ENCODE data around the gene CEP57L1. TPM values are rescaled to one million over a fixed set of nuclear protein-coding genes. Genes with fewer than 3 reads are reported as not detected.

Gene CEP57L1
- total and polyA plus RNA-seq, 2 experiments from 2014 or later, result 17.1 to 20.2 TPM

DNA sequence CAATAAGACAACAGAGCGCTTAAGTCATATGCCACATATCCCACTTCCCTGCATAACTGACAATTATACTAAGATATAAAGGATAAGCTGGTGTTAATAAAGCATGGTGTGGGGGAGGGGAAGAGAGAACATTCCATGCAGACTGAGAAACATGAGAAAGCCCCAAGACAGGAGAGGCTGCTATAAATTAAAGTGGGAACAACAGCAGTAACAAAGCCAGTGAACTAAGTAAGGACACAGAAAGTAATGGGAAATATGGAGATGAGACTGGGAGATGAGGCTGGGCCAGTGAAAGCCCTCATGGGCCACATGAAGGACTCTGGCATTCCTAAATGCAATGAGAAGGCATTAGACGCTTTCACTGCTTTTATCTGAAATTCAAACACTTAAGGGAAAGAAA is 42.0 kb upstream of the CEP57L1 start:
- no peaks in the 10 kb centered on the region for H3K36me3 ChIP-seq (ENCODE audit: insufficient read depth)
- Mint-ChIP-seq H3K36me3 (ENCODE audit: low read depth) (peaks cover 7% of the 10 kb centered on the region; the same call in 2 of the 3 replicates), H3K27me3 (ENCODE audit: insufficient read depth, low read depth, poor library complexity) (no peaks in the 10 kb centered on the region), H3K9me3 (0 out of 3 replicates have a peak, but pooled peaks cover under 1% of the 10 kb centered on the region), H3K4me1 (peaks cover 15% of the 10 kb centered on the region), H3K27ac (peak overlapping the region; percentile 74), H3K4me3 (no peak overlapping the region; the same call in 2 of the 3 replicates)
- TF ChIP-seq JUNB (IDR thresholded peaks at IDR 0.05; ENCODE audit: unreplicated experiment) (no peak), POLR2AphosphoS5 (IDR thresholded peaks at IDR 0.05; ENCODE audit: low read depth) (no peak), ZNF331 (CRISPR knock-in tag; IDR thresholded peaks at IDR 0.05; ENCODE audit: low read depth) (no peak), STAT1 (IDR thresholded peaks at IDR 0.05; ENCODE audit: unreplicated experiment) (no peak), NANOG (IDR thresholded peaks at IDR 0.05; ENCODE audit: borderline replicate concordance) (no peak), EZH2 (IDR thresholded peaks at IDR 0.05; ENCODE audit: low read depth, unreplicated experiment) (no peak), CREB1 (CRISPR knock-in tag; IDR thresholded peaks at IDR 0.05; ENCODE audit: low read depth) (no peak), ZNF114 (CRISPR knock-in tag; IDR thresholded peaks at IDR 0.05) (no peak), CTCF (conservative IDR thresholded peaks at IDR 0.05; ENCODE audit: low read depth in 2 of 2) (no peak), EZH2phosphoT487 (IDR thresholded peaks at IDR 0.05; ENCODE audit: unreplicated experiment) (no peak)
- TF ChIP-seq, protein P1, sequence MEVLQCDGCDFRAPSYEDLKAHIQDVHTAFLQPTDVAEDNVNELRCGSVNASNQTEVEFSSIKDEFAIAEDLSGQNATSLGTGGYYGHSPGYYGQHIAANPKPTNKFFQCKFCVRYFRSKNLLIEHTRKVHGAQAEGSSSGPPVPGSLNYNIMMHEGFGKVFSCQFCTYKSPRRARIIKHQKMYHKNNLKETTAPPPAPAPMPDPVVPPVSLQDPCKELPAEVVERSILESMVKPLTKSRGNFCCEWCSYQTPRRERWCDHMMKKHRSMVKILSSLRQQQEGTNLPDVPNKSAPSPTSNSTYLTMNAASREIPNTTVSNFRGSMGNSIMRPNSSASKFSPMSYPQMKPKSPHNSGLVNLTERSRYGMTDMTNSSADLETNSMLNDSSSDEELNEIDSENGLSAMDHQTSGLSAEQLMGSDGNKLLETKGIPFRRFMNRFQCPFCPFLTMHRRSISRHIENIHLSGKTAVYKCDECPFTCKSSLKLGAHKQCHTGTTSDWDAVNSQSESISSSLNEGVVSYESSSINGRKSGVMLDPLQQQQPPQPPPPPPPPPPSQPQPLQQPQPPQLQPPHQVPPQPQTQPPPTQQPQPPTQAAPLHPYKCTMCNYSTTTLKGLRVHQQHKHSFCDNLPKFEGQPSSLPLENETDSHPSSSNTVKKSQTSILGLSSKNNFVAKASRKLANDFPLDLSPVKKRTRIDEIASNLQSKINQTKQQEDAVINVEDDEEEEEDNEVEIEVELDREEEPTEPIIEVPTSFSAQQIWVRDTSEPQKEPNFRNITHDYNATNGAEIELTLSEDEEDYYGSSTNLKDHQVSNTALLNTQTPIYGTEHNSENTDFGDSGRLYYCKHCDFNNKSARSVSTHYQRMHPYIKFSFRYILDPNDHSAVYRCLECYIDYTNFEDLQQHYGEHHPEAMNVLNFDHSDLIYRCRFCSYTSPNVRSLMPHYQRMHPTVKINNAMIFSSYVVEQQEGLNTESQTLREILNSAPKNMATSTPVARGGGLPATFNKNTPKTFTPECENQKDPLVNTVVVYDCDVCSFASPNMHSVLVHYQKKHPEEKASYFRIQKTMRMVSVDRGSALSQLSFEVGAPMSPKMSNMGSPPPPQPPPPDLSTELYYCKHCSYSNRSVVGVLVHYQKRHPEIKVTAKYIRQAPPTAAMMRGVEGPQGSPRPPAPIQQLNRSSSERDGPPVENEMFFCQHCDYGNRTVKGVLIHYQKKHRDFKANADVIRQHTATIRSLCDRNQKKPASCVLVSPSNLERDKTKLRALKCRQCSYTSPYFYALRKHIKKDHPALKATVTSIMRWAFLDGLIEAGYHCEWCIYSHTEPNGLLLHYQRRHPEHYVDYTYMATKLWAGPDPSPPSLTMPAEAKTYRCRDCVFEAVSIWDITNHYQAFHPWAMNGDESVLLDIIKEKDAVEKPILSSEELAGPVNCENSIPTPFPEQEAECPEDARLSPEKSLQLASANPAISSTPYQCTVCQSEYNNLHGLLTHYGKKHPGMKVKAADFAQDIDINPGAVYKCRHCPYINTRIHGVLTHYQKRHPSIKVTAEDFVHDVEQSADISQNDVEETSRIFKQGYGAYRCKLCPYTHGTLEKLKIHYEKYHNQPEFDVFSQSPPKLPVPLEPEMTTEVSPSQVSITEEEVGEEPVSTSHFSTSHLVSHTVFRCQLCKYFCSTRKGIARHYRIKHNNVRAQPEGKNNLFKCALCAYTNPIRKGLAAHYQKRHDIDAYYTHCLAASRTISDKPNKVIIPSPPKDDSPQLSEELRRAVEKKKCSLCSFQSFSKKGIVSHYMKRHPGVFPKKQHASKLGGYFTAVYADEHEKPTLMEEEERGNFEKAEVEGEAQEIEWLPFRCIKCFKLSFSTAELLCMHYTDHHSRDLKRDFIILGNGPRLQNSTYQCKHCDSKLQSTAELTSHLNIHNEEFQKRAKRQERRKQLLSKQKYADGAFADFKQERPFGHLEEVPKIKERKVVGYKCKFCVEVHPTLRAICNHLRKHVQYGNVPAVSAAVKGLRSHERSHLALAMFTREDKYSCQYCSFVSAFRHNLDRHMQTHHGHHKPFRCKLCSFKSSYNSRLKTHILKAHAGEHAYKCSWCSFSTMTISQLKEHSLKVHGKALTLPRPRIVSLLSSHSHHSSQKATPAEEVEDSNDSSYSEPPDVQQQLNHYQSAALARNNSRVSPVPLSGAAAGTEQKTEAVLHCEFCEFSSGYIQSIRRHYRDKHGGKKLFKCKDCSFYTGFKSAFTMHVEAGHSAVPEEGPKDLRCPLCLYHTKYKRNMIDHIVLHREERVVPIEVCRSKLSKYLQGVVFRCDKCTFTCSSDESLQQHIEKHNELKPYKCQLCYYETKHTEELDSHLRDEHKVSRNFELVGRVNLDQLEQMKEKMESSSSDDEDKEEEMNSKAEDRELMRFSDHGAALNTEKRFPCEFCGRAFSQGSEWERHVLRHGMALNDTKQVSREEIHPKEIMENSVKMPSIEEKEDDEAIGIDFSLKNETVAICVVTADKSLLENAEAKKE (CRISPR knock-in tag; IDR thresholded peaks at IDR 0.05), result no peak
- TF ChIP-seq, protein P2, sequence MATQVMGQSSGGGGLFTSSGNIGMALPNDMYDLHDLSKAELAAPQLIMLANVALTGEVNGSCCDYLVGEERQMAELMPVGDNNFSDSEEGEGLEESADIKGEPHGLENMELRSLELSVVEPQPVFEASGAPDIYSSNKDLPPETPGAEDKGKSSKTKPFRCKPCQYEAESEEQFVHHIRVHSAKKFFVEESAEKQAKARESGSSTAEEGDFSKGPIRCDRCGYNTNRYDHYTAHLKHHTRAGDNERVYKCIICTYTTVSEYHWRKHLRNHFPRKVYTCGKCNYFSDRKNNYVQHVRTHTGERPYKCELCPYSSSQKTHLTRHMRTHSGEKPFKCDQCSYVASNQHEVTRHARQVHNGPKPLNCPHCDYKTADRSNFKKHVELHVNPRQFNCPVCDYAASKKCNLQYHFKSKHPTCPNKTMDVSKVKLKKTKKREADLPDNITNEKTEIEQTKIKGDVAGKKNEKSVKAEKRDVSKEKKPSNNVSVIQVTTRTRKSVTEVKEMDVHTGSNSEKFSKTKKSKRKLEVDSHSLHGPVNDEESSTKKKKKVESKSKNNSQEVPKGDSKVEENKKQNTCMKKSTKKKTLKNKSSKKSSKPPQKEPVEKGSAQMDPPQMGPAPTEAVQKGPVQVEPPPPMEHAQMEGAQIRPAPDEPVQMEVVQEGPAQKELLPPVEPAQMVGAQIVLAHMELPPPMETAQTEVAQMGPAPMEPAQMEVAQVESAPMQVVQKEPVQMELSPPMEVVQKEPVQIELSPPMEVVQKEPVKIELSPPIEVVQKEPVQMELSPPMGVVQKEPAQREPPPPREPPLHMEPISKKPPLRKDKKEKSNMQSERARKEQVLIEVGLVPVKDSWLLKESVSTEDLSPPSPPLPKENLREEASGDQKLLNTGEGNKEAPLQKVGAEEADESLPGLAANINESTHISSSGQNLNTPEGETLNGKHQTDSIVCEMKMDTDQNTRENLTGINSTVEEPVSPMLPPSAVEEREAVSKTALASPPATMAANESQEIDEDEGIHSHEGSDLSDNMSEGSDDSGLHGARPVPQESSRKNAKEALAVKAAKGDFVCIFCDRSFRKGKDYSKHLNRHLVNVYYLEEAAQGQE (IDR thresholded peaks at IDR 0.05; ENCODE audit: unreplicated experiment), result no peak
- TF ChIP-seq, protein P3, sequence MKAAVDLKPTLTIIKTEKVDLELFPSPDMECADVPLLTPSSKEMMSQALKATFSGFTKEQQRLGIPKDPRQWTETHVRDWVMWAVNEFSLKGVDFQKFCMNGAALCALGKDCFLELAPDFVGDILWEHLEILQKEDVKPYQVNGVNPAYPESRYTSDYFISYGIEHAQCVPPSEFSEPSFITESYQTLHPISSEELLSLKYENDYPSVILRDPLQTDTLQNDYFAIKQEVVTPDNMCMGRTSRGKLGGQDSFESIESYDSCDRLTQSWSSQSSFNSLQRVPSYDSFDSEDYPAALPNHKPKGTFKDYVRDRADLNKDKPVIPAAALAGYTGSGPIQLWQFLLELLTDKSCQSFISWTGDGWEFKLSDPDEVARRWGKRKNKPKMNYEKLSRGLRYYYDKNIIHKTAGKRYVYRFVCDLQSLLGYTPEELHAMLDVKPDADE (IDR thresholded peaks at IDR 0.05), result no peak
- no peaks in the 10 kb centered on the region for H4K20me1 ChIP-seq (replicated peaks; ENCODE audit: insufficient read depth)
- H3K27ac ChIP-seq (ENCODE audit: low read depth), result no peak overlapping the region
- H3F3A ChIP-seq (replicated peaks; ENCODE audit: low read depth), result no peaks in the 10 kb centered on the region
- 0 out of 2 replicates have a peak overlapping the region, but pooled peaks have one; percentile 19 for H3K4me2 ChIP-seq
- H3K79me2 ChIP-seq (replicated peaks; ENCODE audit: insufficient read depth), result no peaks in the 10 kb centered on the region
- H3K4me3 ChIP-seq, result no peak overlapping the region
- DNase-seq (ENCODE audit: low spot score), result peak; percentile 39
- H2AFZ ChIP-seq, result no peak overlapping the region
- peaks cover 10% of the 10 kb centered on the region; the same call in 1 of the 2 replicates for H3K4me1 ChIP-seq (ENCODE audit: insufficient read depth)
- no peaks in the 10 kb centered on the region for H3K9me2 ChIP-seq (ENCODE audit: insufficient read depth)
- ATAC-seq, result peak; percentile 29; the same call in 2 of the 3 replicates
- H3K27me3 ChIP-seq (ENCODE audit: insufficient read depth), result no peaks in the 10 kb centered on the region

All from GM23338 (cell line).